Glomerular endothelial cell (primary cell): ENCODE results near the gene KCNQ2. TPM values are rescaled to one million over a fixed set of nuclear protein-coding genes. Genes with fewer than 3 reads are reported as not detected.

ENCODE experiments used
- DNase-seq: peaks from one replicate; pipeline ENCODE4 v3.0.0-alpha.2; 2011; ENCODE audit warnings: low read depth, low spot score; ENCODE audit errors: extremely low read depth
- total RNA-seq: library from RNA; depleted of rRNA; stranded (reverse); fragments of >200 nt; gene quantifications from 2 replicates; pipeline ENCODE4 v1.2.3, GENCODE V29; 2015

Gene KCNQ2
- total RNA-seq, 1 donor from 2014 or later, result not detected

DNA sequence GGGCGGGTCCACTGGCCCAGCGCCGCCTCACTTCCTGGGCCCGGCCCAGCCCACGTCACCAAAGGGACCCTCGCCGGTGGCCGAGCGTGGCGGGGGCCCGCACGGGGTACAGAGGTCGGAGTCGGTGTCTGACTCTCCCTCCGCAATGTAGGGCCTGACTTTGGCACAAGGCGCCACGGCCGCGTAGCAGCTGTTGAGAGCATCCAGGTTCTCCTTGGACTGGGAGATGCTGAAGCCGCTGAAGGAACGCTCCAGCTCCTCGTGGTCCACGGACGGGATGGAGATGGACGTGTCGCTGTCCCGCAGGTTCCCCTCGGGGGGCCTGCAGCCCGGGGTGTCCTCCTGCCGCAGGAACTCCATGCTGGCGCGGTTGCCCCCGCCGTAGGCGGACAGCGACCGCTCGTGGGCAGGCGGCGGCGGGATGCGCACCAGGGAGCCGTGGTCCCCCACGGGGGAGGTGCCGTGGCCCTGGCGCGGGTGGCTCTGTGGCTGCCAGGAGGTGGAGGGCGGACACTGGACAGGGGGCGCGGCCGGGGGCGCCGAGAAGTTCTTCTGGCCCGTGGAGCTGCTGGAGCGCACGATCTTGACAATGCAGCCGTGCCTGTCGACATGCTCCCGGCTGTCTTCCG, 65.7 kb downstream of the KCNQ2 start:
- DNase-seq, result no peak

DNA sequence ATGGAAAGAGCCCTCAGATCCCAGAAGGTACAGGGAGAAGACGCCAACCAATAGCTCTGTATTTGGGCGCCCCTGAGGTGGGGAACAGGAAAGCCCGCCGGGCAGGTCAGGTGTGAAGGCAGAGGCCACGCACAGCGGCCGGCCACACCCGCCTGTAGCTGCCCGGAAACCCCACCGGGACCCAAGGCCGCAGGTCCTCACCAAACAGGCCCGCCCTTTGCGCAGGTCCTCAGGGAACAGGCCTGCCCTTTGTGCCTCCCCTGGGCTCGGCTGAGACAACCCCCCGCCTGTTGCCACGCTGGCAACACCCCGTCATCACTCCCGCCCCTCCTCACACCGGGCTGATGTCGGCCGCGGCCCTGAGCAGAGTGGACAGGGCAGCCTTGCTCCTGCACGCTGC, 66.4 kb downstream of the KCNQ2 start:
- no peak for DNase-seq

DNA sequence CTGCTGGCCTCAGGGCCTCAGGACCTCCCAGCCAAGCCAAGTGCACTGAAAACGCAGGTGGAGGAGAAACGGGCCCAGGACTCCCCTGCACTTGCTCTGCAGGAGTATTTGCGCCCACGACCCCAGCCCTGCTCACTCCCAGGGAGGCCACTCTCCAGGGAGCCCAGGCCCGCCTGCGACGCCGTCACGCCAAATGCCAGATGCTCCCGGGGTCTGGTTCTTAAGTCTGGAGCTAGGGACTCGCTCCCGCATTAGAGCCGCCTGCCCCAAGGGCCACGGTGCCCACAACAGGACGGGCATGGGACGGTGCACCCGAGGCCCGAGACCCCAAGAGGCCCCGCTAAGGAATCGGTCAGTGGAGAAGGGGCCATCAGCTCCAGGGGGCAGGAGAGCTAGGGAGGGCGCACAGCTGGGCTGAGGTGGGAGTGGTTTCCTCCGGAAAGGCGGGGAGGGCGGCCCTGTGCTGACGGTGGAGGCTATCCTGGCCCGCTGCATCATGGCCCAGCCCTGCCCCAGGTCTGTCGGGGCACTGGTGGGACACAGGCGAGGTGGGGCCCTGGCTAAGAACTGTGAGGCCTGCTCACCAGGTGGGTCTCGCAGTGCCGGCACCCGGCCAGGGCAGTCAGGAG, 67.2 kb downstream of the KCNQ2 start:
- no peak for DNase-seq

DNA sequence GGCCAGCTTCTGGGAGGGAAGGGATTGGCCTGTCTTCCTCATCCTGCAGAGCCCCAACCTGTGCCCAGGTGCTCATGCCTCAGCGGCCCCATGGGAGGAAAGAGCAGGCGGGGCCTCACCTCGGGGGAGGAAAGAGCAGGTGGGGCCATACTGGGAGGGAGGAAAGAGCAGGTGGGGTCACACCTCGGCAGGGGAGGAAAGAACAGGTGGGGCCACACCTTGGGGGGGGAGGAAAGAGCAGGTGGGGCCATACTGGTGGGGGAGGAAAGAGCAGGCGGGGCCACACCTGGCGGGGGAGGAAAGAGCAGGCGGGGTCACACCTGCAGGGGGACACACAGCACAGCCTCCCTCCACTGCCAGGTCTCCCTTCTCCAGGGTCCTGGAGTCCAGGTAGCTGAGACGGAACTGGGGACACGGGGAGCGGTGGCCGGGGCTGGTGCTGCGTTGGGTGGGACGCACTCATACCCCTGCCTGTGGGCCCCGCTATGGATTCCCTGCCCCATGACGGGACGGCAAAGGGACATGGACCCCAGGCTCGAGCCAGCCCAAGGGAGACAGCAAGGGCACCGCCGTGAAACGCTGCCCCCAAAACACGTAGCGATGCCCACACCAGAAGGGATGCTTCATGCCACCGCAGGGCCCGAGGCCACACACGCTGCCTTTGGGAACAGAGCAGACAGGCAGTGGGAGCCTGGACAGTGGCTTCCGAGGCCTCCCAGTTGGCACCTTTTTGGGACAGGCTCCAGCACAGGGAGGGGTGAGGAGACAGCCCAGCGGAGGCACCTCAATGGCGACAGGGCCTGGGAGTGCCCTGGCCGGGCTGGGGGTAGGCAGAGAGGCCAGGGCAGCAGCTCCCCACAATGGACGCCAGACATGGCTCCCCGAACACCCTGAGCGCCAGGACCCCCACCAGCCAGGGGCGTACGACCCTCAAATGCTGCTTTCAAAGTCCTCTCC, 68.0 kb downstream of the KCNQ2 start:
- no peak for DNase-seq

DNA sequence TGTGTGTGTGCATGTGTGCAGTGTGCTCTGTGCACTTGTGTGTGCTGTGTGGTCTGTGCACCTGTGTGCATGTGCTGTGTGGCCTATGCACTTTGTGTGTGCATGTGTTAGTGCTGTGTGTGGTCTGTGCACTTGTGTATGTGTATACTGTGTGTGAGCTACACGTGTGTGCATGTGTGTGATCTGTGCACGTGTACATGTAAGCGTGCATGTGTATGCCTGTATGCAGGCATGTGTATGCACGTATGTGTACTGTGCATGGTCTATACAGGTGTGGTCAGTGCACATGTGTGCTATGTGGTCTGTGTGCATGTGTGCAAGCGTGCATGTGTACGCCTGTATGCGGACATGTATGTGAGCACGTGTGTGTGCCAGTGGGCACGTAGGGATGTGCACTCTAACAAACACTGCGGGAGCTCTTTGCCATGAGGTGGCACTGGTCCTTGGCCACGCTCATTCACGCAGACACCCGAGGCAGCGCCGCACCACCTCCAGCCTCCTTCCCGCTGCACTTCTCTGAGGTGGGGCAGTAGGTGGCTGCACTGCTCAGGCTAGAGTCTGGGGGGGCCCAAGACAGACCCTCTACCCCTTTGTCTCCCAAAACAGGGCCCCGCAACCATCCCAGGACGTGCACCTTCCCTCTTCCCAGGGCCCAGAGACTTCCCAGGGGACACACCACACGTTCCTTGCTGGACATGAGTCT, 68.9 kb downstream of the KCNQ2 start:
- DNase-seq, result no peak

DNA sequence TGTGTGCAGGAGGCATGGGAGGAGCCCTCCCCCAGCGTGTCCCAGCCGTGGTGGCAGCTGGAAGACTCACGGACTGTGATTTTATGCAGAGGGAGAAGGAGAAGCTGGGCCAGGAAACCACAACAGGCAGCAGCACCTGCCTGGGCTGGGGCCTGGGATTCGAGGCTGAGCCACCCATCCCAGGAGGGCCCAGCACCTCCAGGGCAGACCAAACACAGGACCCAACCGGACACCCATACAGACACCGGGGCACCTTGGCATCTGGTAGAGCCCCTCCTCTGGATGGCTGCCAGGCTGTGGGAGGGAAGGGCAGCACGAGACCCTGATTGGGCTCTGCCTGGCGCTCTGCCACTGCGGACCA, 69.6 kb downstream of the KCNQ2 start:
- no peak for DNase-seq

DNA sequence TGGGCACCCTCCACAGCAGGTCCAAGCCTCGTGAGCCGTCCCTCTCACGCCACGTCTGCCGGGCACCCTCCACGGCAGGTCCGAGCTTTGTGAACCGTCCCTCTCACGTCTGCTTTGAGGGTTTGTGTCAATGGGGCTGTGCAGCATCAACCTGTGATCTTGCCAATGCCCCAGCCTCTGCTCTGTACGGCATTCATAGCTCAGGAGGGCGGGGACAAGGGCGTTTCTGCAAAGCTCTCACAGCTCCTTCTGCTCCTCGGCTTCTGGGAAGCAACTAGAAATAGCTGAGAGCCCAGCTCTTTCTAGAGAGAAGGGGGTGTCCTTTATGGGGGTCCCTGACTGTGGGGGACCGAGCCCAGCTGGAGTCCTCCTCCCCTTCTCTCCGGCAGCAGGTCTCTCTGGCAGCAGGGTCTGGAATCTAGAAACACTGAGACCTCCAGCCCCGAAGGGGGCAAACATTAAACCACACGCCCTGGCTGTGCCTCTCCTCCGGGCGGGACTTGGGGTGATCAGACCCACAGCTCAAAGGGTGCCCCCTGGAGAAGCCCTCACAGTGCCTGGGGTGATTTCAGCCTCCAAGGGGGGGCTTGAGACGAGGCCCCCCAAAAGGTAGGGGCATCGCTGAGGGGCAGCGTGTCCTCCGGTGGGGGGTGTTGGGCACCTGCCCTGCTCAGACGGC, 70.1 kb downstream of the KCNQ2 start:
- no peak for DNase-seq

DNA sequence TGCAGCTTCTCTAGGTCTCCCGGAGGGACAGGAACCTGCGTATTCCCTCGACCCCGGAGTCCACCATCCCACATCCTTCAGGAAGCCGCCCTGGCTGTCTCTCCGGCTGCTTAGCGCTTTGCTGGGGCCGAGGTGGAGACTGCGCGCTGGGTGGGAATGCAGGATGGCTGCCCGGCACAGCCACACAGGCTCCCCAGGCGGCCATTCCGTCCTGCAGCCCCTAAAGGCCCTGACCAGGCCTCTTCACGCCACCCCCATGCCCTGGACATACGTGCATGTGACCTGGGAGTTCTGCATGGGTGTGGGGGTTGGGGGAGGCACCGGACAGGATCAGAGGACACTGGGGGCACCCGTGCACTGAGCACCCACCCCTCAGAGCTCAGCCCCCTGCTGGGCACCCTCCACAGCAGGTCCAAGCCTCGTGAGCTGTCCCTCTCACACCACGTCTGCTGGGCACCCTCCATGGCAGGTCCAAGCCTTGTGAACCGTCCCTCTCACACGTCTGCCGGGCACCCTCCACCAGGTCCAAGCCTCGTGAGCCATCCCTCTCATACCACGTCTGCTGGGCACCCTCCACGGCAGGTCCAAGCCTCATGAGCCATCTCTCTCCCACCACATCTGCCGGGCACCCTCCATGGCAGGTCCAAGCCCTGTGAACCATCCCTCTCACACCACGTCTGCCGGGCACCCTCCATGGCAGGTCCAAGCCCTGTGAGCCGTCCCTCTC, 70.9 kb downstream of the KCNQ2 start:
- no peak for DNase-seq

DNA sequence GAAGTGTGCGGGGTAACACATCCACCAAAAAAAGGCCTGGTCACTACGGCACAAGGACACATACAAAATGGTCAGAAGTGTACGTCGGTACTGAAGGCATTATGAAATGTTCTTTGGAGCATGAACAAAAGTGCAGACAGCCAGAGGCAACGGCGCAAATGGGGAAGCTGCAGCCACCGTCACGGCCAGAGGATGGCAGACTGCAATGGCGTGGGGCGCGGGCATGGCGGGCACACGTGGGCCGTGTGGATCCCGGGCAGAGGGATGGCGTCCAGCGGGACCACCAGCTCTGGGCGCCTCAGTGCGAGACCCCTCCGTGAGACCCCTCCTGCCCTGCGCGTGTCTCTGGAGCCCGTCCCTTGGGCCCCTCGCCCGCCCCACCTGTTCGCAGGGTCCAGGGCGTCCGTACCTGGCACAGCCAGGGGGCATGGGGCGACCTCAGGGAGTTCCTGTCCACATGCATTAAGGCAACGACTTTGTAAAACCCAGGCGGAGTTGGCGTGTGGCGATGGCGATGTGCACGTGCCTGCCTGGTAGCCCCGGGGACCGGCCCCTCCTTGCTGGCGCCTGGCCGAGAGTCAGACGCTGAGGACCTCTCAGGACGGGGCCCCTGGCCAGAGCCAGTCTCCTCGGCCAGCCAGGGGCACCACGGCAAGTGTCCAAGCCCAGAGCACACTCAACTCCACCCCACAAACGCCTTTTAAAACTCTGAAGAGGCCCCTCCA, 71.8 kb downstream of the KCNQ2 start:
- DNase-seq, result no peak

DNA sequence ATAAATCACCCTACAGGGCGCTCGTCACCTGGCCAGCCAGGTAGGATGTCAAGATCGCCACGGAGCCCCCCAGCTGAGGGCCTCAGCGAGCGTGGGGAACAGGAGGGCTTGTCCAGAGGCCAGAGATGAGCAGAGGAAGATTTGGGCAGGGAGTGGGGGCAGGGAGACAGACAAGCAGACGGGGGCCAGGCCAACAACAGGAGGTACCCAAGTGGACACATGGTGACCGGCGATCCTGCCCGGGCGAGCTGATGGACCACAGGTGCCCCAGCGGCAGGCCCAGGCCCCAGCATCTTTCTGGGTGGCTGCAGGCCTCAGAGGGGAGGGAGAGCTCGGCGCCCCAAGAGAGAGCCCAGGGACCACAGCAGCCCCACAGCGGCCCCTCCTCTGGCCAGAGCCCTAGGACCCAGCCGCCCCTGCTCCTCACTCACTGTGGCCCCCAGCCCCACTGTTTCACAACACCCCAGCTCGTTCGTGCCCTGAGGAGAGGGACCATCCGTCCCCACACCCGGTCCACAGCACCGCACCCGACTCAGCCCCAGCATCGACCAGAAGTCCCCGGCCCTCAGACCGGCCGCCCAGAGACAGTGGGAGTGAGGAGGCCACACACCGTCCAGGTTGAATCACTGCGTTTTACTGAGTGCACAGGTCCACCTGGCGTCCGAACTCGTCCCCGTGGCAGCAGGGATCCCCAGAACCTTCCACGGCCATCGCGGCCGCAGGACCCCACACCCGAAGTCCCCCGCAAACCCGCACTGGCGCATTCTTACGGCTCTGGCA, 72.7 kb downstream of the KCNQ2 start:
- DNase-seq, result no peak

DNA sequence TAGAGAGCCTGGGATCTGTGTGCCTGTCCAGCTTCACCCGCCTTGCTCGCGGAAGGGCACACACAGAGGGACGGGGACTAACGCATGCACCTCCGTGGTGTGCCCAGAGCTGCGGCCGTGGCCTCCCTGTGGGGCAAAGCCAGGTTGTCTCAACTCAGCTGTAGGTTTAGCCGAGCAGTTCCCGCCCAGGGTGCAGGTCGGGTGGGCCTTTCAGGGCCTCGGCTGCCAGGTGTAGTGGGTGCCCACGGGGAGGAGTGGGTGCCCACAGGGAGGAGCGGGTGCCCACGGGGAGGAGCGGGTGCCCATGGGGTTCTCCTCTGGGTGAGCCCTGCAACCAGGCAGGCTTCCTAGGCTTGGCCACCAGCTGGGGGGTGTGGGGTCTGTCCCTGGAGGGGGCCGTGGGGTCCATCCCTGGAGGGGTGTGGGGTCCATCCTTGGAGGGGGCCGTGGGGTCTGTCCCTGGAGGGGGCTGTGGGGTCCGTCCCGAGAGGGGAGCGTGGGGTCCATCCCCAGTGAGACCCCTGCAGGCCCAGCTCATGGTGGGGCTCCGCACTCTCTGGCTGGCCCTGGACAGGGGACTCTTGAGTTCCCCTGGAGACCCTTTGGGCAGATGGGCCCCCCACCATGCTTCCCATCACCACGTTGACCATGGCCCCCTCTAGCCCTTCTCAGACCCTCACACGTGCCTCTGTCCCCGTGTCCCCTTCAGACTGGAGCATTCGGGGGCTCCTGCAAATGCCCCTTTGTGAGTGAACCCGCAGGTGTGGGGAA, 73.5 kb downstream of the KCNQ2 start:
- no peak for DNase-seq

DNA sequence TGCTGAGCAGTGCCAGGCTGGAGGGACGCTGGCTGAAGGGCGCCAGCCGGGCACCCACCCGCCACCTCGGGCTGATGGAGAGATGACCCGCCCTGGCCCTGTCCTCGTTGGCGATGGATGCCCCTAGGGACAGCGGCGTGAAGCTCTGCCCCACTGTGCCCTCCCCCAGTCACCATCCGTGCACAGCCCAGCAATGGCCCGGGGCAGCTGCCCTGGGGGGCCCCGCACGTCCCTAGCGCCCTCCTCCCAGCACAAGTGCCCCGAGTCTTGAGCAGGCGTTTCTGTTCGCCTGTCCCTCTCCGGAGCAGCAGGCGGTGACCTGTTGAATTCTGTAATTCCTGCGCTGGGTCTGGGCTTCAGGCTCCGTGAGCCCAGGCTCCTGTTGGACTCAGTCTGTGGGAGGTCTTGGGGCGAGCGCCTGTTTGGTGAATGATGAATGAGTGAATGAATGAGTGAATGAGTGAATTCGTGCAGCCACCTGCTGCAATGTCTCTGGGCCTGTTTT, 74.5 kb downstream of the KCNQ2 start:
- no peak for DNase-seq

DNA sequence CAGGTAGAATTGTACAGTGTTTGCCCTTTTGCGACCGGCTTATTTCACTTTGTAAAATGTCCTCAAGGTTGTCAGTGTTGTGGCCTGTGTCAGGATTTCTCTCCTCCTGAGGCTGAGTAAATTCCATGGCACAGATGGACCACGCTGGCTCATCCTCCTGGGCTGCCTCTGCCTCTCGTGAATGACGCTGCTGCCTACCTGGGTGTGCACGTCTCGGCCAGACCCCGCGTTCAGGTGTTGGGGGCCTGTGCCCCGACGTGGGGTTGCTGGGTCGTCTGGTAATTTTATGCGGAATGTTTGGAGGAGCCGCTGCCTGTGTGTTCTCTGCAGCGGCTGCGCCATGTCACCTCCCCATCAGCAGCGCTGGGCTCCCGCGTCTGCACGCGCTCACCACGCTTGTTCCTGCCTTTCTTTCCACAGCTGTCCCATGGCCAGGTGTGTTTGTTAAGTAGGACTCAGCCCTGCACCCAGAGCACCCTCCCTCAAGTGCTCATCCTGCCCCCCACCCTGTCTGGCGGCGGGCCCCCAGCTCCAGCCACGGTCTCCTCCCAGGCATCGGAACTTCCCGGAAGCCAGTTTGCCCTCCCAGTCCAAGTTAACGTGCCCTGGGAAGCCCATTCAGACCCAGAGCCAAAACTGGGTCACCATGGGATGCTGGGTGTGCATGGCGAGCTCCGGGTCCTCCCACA, 75.2 kb downstream of the KCNQ2 start:
- DNase-seq, result no peak

DNA sequence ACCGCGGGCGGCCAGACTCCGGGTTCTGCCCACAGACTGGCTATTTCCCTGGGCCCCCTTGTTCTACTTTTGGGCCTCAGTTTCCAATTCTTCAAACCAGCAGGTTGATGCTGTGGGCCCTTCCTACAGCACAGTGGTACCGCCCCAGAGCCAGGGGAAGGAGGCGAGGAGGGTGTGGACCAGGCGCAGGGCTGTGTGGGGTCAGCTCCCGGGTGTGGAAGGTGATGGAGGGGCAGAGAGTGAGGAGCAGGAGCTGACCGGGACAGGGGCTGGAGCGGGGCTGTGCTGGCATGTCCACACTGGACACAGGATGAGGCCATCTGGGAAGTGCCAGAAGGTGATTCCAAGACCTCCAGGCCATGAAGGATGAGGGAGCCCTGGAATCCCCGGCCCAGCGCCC, 76.2 kb downstream of the KCNQ2 start:
- no peak for DNase-seq

DNA sequence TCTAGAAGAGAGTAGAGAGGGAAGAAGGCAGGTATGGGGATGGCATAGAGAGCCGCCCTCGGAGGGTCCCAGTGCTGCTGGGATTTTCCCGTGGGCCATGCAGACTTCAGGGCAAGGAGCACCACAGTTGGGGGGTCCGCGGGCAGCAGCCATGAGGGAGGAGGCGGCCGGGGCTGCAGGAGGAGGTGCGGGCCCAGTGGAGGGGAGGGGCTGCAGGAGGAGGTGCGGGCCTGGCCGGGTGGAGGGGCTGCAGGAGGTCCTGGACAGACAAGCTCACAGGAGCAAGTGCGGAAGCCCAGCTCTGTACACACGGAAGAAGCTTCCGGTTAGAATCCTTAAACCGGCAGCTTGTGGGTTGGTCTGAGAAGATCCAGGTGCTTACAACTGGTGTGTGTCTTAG, 76.7 kb downstream of the KCNQ2 start:
- no peak for DNase-seq

DNA sequence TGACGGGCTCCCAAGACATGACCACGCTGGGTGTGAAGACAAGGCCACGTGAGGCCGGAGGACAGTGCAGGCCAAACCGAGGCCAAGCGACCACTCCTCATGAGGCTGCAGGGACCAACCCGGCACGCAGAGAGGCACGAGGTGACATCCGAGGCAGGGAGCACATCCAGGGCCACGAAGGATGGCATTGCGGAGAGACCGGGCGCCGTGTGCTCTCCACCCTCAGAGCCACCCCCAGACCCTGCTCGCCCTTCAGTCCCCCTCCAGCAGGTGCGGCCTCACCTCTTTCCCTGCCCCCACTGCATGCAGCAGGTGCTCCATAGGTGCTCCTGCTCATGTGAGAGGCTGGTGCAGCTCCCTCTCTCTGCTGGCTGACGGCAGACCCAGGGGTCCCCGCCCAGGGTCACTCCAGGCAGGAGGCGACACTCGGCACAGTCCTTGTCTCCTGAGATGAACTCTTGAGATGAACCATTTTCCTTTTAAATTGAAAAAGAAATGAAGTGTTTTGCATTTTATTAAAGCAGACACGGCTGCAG, 77.5 kb downstream of the KCNQ2 start:
- DNase-seq, result no peak
